ENCODE measurements around the gene PLEKHJ1.

Gene PLEKHJ1

GRCh38 chr19:2194513-2195078 lies 41.5 kb downstream of the PLEKHJ1 start:
- H3K36me3 ChIP-seq (ENCODE audit: insufficient read depth, low read length): peaks cover 83% of the 10 kb centered on the region; the same call in 1 of the 2 replicates
- H3K79me2 ChIP-seq (ENCODE audit: insufficient read depth, low read length): peaks cover 47% of the 10 kb centered on the region; the same call in 1 of the 2 replicates
- peaks cover 39% of the 10 kb centered on the region for H4K20me1 ChIP-seq (ENCODE audit: insufficient read depth, low read length, poor library complexity, severe bottlenecking)

GRCh38 chr19:2193807-2194206 lies 42.3 kb downstream of the PLEKHJ1 start:
- no peaks in the 10 kb centered on the region for H3K27me3 ChIP-seq (ENCODE audit: insufficient read depth, low read length, poor library complexity, severe bottlenecking)
- no peaks in the 10 kb centered on the region for H3K9me2 ChIP-seq (replicated peaks; ENCODE audit: low read depth, low read length)
- H3K4me1 ChIP-seq (ENCODE audit: insufficient read depth, low read length, poor library complexity, severe bottlenecking): no peaks in the 10 kb centered on the region
- peaks cover 35% of the 10 kb centered on the region for H4K20me1 ChIP-seq (ENCODE audit: insufficient read depth, low read length, poor library complexity, severe bottlenecking)
- H3K4me2 ChIP-seq (ENCODE audit: low read depth, low read length, poor library complexity, severe bottlenecking): no peak overlapping the region
- H3K36me3 ChIP-seq (ENCODE audit: insufficient read depth, low read length): peaks cover 91% of the 10 kb centered on the region; the same call in 1 of the 2 replicates
- no peak overlapping the region for H3K9ac ChIP-seq (ENCODE audit: low read depth, low read length, poor library complexity, severe bottlenecking)
- H3K9me3 ChIP-seq (ENCODE audit: insufficient read depth, low read depth, low read length): no peaks in the 10 kb centered on the region
- TF ChIP-seq EZH2phosphoT487 (IDR thresholded peaks at IDR 0.05; ENCODE audit: borderline replicate concordance): no peak
- no peak for TF ChIP-seq CTCF (conservative IDR thresholded peaks at IDR 0.05; ENCODE audit: low read length)
- no peak overlapping the region for H2AFZ ChIP-seq (ENCODE audit: low read length)
- peaks cover 47% of the 10 kb centered on the region; the same call in 1 of the 2 replicates for H3K79me2 ChIP-seq (ENCODE audit: insufficient read depth, low read length)
- H3F3A ChIP-seq (ENCODE audit: low read depth): no peaks in the 10 kb centered on the region
- no peak overlapping the region for H3K4me3 ChIP-seq (ENCODE audit: low read length, poor library complexity, severe bottlenecking)

More at GRCh38 chr19:2194513-2195078, 41.5 kb downstream of the PLEKHJ1 start:
- Histone ChIP-seq H3K9ac (ENCODE audit: low read depth, low read length, poor library complexity, severe bottlenecking) (no peak overlapping the region), H3K4me3 (ENCODE audit: low read length, poor library complexity, severe bottlenecking) (no peak overlapping the region), H3K4me1 (ENCODE audit: insufficient read depth, low read length, poor library complexity, severe bottlenecking) (no peaks in the 10 kb centered on the region), H3K27me3 (ENCODE audit: insufficient read depth, low read length, poor library complexity, severe bottlenecking) (no peaks in the 10 kb centered on the region), H3K9me2 (replicated peaks; ENCODE audit: low read depth, low read length) (no peaks in the 10 kb centered on the region), H2AFZ (ENCODE audit: low read length) (no peak overlapping the region), H3F3A (ENCODE audit: low read depth) (no peaks in the 10 kb centered on the region), H3K4me2 (ENCODE audit: low read depth, low read length, poor library complexity, severe bottlenecking) (no peak overlapping the region), H3K9me3 (ENCODE audit: insufficient read depth, low read depth, low read length) (no peaks in the 10 kb centered on the region)
- TF ChIP-seq CTCF (conservative IDR thresholded peaks at IDR 0.05; ENCODE audit: low read length): no peak
- no peak for TF ChIP-seq EZH2phosphoT487 (IDR thresholded peaks at IDR 0.05; ENCODE audit: borderline replicate concordance)

DNA sequence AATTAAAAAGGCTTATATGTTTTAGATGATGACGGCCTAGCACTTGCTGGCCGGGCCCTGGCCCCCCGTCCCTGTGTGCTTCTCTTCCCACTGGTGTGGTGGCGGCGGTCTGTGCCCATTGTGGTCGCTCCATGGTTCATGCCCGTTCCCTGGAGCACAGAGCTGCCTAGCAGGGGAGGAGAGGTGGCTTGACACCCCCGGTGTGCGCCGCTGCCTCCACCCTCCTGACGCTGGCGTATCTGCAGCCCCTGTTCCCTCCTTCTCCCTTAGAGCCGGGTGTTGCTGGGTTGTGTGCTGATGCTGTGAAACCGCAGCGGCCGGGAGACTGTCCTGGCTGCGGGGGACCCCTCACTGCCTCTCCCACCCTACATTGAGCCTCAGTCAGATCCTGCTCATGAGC lies 43.3 kb downstream of the PLEKHJ1 start:
- H3K36me3 ChIP-seq (ENCODE audit: insufficient read depth, low read length): peaks cover 91% of the 10 kb centered on the region; the same call in 1 of the 2 replicates

More for the DNA sequence above, 43.3 kb downstream of the PLEKHJ1 start:
- no peaks in the 10 kb centered on the region for H3K9me2 ChIP-seq (replicated peaks; ENCODE audit: low read depth, low read length)
- TF ChIP-seq EZH2phosphoT487 (IDR thresholded peaks at IDR 0.05; ENCODE audit: borderline replicate concordance): no peak
- no peak for TF ChIP-seq CTCF (conservative IDR thresholded peaks at IDR 0.05; ENCODE audit: low read length)
- H3K27me3 ChIP-seq (ENCODE audit: insufficient read depth, low read length, poor library complexity, severe bottlenecking): no peaks in the 10 kb centered on the region
- H3F3A ChIP-seq (ENCODE audit: low read depth): no peaks in the 10 kb centered on the region
- no peaks in the 10 kb centered on the region for H3K4me1 ChIP-seq (ENCODE audit: insufficient read depth, low read length, poor library complexity, severe bottlenecking)
- no peak overlapping the region for H2AFZ ChIP-seq (ENCODE audit: low read length)
- no peak overlapping the region for H3K4me3 ChIP-seq (ENCODE audit: low read length, poor library complexity, severe bottlenecking)
- H3K9me3 ChIP-seq (ENCODE audit: insufficient read depth, low read depth, low read length): no peaks in the 10 kb centered on the region
- H3K79me2 ChIP-seq (ENCODE audit: insufficient read depth, low read length): peaks cover 45% of the 10 kb centered on the region; the same call in 1 of the 2 replicates
- H4K20me1 ChIP-seq (ENCODE audit: insufficient read depth, low read length, poor library complexity, severe bottlenecking): peaks cover 26% of the 10 kb centered on the region
- H3K4me2 ChIP-seq (ENCODE audit: low read depth, low read length, poor library complexity, severe bottlenecking): no peak overlapping the region
- no peak overlapping the region for H3K9ac ChIP-seq (ENCODE audit: low read depth, low read length, poor library complexity, severe bottlenecking)

Data from Loucy (cell line).